Ascending aorta (tissue), 2 donors: Measurements from ENCODE around the gene GIGYF1. TPM values are rescaled to one million over a fixed set of nuclear protein-coding genes. Genes with fewer than 3 reads are reported as not detected.

ENCODE experiments used
- DNase-seq, 2 donors: peaks; one replicate each; pipeline ENCODE4 v3.0.0-alpha.2; 2019; ENCODE audit warnings: low spot score in 2 of 2
- H3K27ac ChIP-seq, 2 donors: fragments of 200-600 bp; sonication (generic); one replicate each; pipeline ENCODE4 v1.5.1; 2016 to 2017; ENCODE audit warnings: mild to moderate bottlenecking in 1 of 2
- H3K27me3 ChIP-seq: fragments of 200-600 bp; sonication (generic); one replicate; pipeline ENCODE4 v1.5.1; 2017
- H3K36me3 ChIP-seq, 2 donors: fragments of 200-600 bp; sonication (generic); one replicate each; pipeline ENCODE4 v1.5.1; 2016
- H3K4me1 ChIP-seq, 2 donors: fragments of 200-600 bp; sonication (generic); one replicate each; pipeline ENCODE4 v1.5.1; 2016 to 2017; ENCODE audit warnings: mild to moderate bottlenecking in 1 of 2
- H3K4me3 ChIP-seq, 2 donors: fragments of 200-600 bp; sonication (generic); one replicate each; pipeline ENCODE4 v1.5.1; 2016 to 2017; ENCODE audit warnings: mild to moderate bottlenecking in 1 of 2
- H3K9me3 ChIP-seq, 2 donors: fragments of 200-600 bp; sonication (generic); one replicate each; pipeline ENCODE4 v1.5.1; 2016
- intact Hi-C: fragments of 100-400 bp; cut with DNase I; formaldehyde crosslinking; loops from one replicate; pipeline ENCODE4 v1.15.1; 2023
- total RNA-seq: library from RNA; depleted of rRNA; stranded (reverse); fragments of >200 nt; gene quantifications from one replicate; pipeline ENCODE4 v1.1.0, GENCODE V29; 2016
- TF ChIP-seq, protein P1 (sequence below), 3 experiments: fragments of 200-600 bp in 2 of 3; fragments of 450-650 bp in 1 of 3; sonication (generic) in 2 of 3; IDR thresholded peaks; one replicate each; pipeline ENCODE4 v1.5.1; 2016 to 2019; ENCODE audit warnings: antibody characterized with exemption in 3 of 3, mild to moderate bottlenecking in 1 of 3, moderate library complexity in 1 of 3

GIGYF1 gene
- total RNA-seq, 1 donor from 2014 or later, result 31.1 TPM

DNA sequence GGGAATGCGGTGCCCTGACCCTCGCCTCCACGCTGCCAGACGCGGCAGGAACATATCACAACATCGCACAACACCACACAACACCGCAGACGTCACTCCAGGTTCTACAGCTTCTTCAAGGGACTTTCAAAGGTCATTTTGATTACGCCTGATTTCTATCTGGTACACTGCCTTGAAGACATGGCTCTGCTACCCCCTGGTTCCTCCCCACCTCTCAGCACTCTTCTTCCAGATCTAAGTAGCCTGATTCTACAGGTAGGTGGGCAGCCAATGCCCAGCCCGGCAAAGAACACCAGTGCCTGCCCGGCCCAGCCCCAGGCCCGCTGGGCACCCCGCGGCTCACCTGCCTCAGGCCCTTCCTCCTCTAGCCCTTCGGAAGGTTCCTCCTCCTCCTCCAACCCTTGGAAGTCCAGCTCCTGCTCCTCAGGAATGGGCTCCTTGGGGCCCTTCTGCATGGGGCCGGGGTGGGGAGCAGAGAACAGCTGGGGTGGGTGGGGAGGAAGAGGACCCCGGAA, 8.4 kb downstream of the GIGYF1 start:
- TF ChIP-seq, protein P1, sequence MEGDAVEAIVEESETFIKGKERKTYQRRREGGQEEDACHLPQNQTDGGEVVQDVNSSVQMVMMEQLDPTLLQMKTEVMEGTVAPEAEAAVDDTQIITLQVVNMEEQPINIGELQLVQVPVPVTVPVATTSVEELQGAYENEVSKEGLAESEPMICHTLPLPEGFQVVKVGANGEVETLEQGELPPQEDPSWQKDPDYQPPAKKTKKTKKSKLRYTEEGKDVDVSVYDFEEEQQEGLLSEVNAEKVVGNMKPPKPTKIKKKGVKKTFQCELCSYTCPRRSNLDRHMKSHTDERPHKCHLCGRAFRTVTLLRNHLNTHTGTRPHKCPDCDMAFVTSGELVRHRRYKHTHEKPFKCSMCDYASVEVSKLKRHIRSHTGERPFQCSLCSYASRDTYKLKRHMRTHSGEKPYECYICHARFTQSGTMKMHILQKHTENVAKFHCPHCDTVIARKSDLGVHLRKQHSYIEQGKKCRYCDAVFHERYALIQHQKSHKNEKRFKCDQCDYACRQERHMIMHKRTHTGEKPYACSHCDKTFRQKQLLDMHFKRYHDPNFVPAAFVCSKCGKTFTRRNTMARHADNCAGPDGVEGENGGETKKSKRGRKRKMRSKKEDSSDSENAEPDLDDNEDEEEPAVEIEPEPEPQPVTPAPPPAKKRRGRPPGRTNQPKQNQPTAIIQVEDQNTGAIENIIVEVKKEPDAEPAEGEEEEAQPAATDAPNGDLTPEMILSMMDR (IDR thresholded peaks at IDR 0.05), result no peak
- no peak for DNase-seq
- H3K36me3 ChIP-seq, result peaks cover 76 to 82% of the 10 kb centered on the region in 2 donors
- H3K4me1 ChIP-seq, result peaks cover 0 to 4% of the 10 kb centered on the region in 2 donors
- H3K27ac ChIP-seq, result no peak overlapping the region
- H3K9me3 ChIP-seq, result no peaks in the 10 kb centered on the region
- no peak overlapping the region for H3K4me3 ChIP-seq
- H3K27me3 ChIP-seq, result no peaks in the 10 kb centered on the region
- intact Hi-C loops, result no loop called here

DNA sequence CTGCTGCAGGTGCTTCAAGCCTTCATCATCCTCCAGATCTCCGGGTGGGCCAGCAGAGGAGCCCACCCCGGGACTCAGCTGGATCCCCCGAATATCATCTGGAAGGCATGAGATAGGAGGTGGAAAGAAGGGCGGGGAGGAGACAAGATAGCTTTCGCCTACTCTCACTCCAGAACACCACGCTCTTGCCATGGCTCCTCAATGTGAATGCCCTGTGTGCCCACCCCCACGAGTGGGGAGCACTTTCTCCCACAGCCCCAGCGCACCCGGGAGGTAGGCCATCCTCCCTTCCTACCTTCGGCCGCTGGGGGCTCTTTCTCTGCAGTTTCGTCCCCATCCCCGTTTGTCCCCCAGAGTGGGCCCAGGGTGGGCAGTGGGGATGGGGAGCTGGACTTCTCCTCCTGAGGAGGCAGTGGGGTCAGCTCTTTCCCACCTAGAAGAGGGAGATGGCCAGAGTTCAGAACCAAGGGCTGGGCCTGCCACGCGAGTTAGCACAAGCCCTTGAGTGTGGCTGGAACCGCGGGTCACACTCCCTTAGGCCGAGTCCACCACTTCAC, 8.9 kb downstream of the GIGYF1 start:
- peaks cover 0 to under 1% of the 10 kb centered on the region in 2 donors for H3K4me1 ChIP-seq
- H3K27ac ChIP-seq, result no peak overlapping the region
- H3K4me3 ChIP-seq, result no peak overlapping the region
- no peaks in the 10 kb centered on the region for H3K27me3 ChIP-seq
- intact Hi-C loops, result no loop called here
- no peak for DNase-seq
- H3K36me3 ChIP-seq, result peaks cover 76 to 84% of the 10 kb centered on the region in 2 donors
- TF ChIP-seq, protein P1 (IDR thresholded peaks at IDR 0.05), result no peak
- H3K9me3 ChIP-seq, result no peaks in the 10 kb centered on the region

DNA sequence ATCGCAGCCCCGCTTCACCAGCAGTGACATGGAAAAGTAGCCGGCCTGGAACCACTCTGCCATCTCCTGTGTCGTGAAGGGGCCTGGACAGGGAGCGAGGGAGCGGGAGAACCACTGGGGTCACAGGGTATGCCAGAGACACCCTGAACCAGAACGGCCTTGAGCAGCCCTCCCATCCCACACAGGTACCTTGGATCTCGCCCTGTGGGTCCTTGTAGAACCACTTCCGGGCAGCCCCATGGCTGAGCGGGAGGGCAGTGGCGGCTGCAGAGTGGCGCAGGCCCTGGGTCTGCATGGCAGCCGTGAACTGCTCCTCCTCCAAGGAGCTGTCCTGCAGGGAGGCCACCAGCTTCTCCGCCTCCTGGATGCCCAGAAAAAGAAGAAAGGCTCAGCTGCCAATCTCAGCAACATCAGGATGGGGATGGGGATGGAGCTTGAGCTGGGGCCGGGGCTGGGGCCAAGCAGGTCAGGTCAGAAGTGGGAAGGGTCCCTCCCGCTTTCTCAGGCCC, 9.5 kb downstream of the GIGYF1 start:
- Histone ChIP-seq H3K27ac (no peak overlapping the region), H3K36me3 (peaks cover 76 to 86% of the 10 kb centered on the region in 2 donors), H3K4me3 (no peak overlapping the region), H3K4me1 (peaks cover 0 to 2% of the 10 kb centered on the region in 2 donors), H3K27me3 (no peaks in the 10 kb centered on the region), H3K9me3 (no peaks in the 10 kb centered on the region)
- TF ChIP-seq, protein P1 (IDR thresholded peaks at IDR 0.05), result no peak
- DNase-seq, result no peak
- intact Hi-C loops, result no loop called here

DNA sequence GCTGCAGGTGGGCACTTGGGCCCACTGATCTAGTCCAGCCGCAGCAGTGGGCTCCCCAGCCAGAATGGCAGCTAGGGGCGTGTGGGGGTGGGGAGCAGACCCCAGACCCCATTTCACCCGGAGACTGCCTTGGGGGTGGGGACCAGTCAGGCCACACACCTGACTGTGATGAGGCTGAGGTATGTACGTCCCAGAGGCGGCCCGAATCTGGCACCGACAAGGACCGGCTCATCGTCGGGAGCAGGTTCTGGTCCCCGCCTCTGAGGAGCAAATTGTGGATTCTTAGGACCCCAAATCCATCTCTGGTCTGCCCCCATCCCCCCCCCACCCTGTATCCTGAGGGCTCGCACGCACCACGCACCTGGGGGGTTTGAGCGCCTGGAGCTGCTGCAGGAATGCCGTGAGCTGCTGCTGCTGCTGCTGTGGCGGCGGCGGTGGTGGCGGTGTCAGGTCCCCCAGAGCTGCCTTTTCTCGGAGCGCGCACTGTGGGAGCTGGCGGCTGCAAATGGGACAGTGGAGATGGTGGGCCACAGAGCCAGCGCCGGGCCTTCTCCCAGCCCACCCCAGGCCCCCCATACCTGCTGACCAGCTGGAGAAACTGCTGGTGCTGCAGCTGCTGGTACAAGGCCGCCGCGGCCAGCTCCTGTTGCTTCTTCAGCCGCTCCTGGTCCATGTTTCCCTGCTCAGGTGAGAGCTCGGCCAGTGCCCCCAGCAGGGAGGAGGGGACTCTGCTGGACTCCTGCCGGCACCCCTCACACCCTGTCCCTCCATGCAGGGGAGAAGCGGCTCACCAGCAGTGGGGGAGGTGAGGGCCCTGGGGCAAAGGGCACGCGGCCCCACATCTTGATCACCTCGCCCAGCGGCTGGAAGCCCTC, 10.2 kb downstream of the GIGYF1 start:
- TF ChIP-seq, protein P1 (IDR thresholded peaks at IDR 0.05), result no peak
- H3K4me3 ChIP-seq, result no peak overlapping the region
- H3K9me3 ChIP-seq, result no peaks in the 10 kb centered on the region
- H3K36me3 ChIP-seq, result peaks cover 78 to 91% of the 10 kb centered on the region in 2 donors
- H3K27ac ChIP-seq, result no peak overlapping the region
- intact Hi-C loops, result no loop called here
- H3K27me3 ChIP-seq, result no peaks in the 10 kb centered on the region
- no peak for DNase-seq
- H3K4me1 ChIP-seq, result peaks cover 0 to 2% of the 10 kb centered on the region in 2 donors

DNA sequence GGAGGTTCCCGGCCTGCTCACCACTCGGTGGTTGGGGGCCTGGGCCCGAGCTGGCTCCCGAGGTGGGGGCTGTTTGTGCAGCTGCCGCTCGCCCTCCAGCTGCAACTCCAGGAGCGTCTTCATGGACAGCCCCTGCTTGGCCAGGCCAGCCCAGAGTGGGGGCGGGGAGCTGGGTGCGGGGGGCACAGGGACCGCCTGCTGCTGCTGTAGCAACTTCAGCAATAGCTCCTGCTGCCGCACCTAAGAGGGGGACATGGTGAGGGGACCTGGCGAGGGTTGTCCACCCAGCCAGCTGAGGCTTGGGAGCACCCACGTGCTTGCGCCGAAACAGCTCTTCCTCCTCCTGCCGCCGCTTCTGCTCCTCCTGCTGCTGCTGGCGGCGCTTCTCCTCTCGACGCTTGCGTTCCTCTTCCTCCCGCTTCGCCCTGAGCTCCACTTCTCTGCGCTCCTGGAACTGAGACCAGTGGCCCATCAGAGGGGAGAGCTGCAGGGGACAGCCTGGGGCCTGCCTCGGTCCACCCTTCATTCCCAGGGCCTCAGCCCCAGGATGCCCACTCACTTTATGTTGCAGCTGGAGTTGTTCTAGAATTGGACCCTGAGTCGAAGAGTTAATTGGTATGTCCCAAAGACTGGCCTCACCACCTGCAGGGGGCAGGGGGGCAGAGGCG, 10.9 kb downstream of the GIGYF1 start:
- Histone ChIP-seq H3K27me3 (no peaks in the 10 kb centered on the region), H3K27ac (no peak overlapping the region), H3K36me3 (peaks cover 77 to 91% of the 10 kb centered on the region in 2 donors), H3K4me1 (peaks cover 0 to 4% of the 10 kb centered on the region in 2 donors), H3K9me3 (no peaks in the 10 kb centered on the region), H3K4me3 (no peak overlapping the region)
- TF ChIP-seq, protein P1 (IDR thresholded peaks at IDR 0.05), result no peak
- intact Hi-C loops, result no loop called here
- DNase-seq, result no peak
